Fibroblast of skin of left biceps (primary cell): ENCODE data around the gene RAP1A.

ENCODE experiments used
- DNase-seq, 2 experiments: peaks; one replicate each; pipeline ENCODE4 v3.0.0-alpha.2; 2013; ENCODE audit warnings: low read depth in 2 of 2

RAP1A gene

GRCh38 chr1:111619635-111620440 is at the start of gene RAP1A:
Gene RAP1A, plus strand, starts transcription at chr1:111619789. Its CDS starts 71,572 bp downstream, at chr1:111691361.
- peak; percentile 73 to 74 for DNase-seq

GRCh38 chr1:111569913-111570312 is 49.7 kb upstream of the RAP1A start:
- no peak for DNase-seq

GRCh38 chr1:111570781-111571181 is 48.8 kb upstream of the RAP1A start:
- DNase-seq: no peak

GRCh38 chr1:111571239-111571638 is 48.4 kb upstream of the RAP1A start:
- DNase-seq: no peak

- DNase-seq: peak; percentile 61 to 72
Measured at GRCh38 chr1:111571987-111572386, 47.6 kb upstream of the RAP1A start.

GRCh38 chr1:111576547-111576946 is 43.0 kb upstream of the RAP1A start:
- DNase-seq: no peak

GRCh38 chr1:111577814-111578213 is 41.8 kb upstream of the RAP1A start:
- DNase-seq: no peak

- no peak for DNase-seq
Measured at GRCh38 chr1:111581166-111581565, 38.4 kb upstream of the RAP1A start.

- no peak for DNase-seq
Measured at GRCh38 chr1:111582016-111582415, 37.6 kb upstream of the RAP1A start.

GRCh38 chr1:111582644-111583618 is 36.7 kb upstream of the RAP1A start:
- no peak for DNase-seq

- DNase-seq: no peak
Measured at GRCh38 chr1:111585447-111586086, 34.0 kb upstream of the RAP1A start.

- DNase-seq: no peak
Measured at GRCh38 chr1:111586112-111586511, 33.5 kb upstream of the RAP1A start.

GRCh38 chr1:111587509-111588174 is 31.9 kb upstream of the RAP1A start:
- DNase-seq: no peak

GRCh38 chr1:111591937-111592336 is 27.7 kb upstream of the RAP1A start:
- DNase-seq: no peak

- peak; percentile 68 to 71 for DNase-seq
Measured at GRCh38 chr1:111592389-111593361, 26.9 kb upstream of the RAP1A start.

GRCh38 chr1:111593403-111594305 is 25.9 kb upstream of the RAP1A start:
- no peak for DNase-seq

GRCh38 chr1:111594306-111594693 is 25.3 kb upstream of the RAP1A start:
- no peak for DNase-seq

- DNase-seq: no peak
Measured at GRCh38 chr1:111595807-111596206, 23.8 kb upstream of the RAP1A start.

GRCh38 chr1:111596499-111596898 is 23.1 kb upstream of the RAP1A start:
- no peak for DNase-seq
